ENCODE measurements around the gene FRMD8.

- no peak for TF ChIP-seq EZH2 (IDR thresholded peaks at IDR 0.05; ENCODE audit: insufficient read depth, poor library complexity, severe bottlenecking)
- no peak for TF ChIP-seq EZH2phosphoT487 (IDR thresholded peaks at IDR 0.05; ENCODE audit: insufficient read depth, low read depth)
These were observed 24.0 kb upstream of the FRMD8 start for GRCh38 chr11:65362320-65362931.
